GM23338 (cell line): ENCODE results near the gene HEPACAM. TPM values are rescaled to one million over a fixed set of nuclear protein-coding genes. Genes with fewer than 3 reads are reported as not detected.

Source experiments
- ATAC-seq: fragments of 200-7000 bp; cut with Tn5 transposase; 3 replicates; pipeline ENCODE4 v1.9.1; 2020
- DNase-seq: peaks from one replicate; pipeline ENCODE4 v3.0.0-alpha.2; 2015; ENCODE audit warnings: low spot score
- H2AFZ ChIP-seq: fragments of 200-600 bp; sonication (generic); 2 replicates; pipeline ENCODE4 v1.8.0; 2016; ENCODE audit warnings: antibody characterized with exemption, mild to moderate bottlenecking, moderate library complexity
- H3F3A ChIP-seq: fragments of 200-600 bp; sonication (generic); replicated peaks from 2 replicates; pipeline ENCODE4 v1.8.0; 2017; ENCODE audit warnings: antibody characterized with exemption, mixed run types, low read depth
- H3K27ac ChIP-seq: fragments of 200-600 bp; sonication (generic); 2 replicates; pipeline ENCODE4 v1.6.1; 2016; ENCODE audit warnings: low read depth
- H3K27me3 ChIP-seq: fragments of 200-600 bp; sonication (generic); 2 replicates; pipeline ENCODE4 v1.8.0; 2016; ENCODE audit warnings: mild to moderate bottlenecking, mixed run types, moderate library complexity; ENCODE audit not compliant: insufficient read depth
- H3K36me3 ChIP-seq: fragments of 200-600 bp; sonication (generic); 2 replicates; pipeline ENCODE4 v1.8.0; 2016; ENCODE audit warnings: mild to moderate bottlenecking; ENCODE audit not compliant: insufficient read depth
- H3K4me1 ChIP-seq: fragments of 200-600 bp; sonication (generic); 2 replicates; pipeline ENCODE4 v1.8.0; 2016; ENCODE audit warnings: mild to moderate bottlenecking, moderate library complexity; ENCODE audit not compliant: insufficient read depth
- H3K4me2 ChIP-seq: fragments of 200-600 bp; sonication (generic); 2 replicates; pipeline ENCODE4 v1.7.1; 2017; ENCODE audit warnings: mixed run types
- H3K4me3 ChIP-seq: fragments of 200-600 bp; sonication (generic); 2 replicates; pipeline ENCODE4 v1.6.1; 2016; ENCODE audit warnings: mixed run types
- H3K79me2 ChIP-seq: fragments of 200-600 bp; sonication (generic); replicated peaks from 2 replicates; pipeline ENCODE4 v1.8.0; 2017; ENCODE audit warnings: mild to moderate bottlenecking; ENCODE audit not compliant: insufficient read depth
- H3K9me2 ChIP-seq: fragments of 200-600 bp; sonication (generic); 2 replicates; pipeline ENCODE4 v1.8.0; 2017; ENCODE audit not compliant: insufficient read depth
- H4K20me1 ChIP-seq: fragments of 200-600 bp; sonication (generic); replicated peaks from 2 replicates; pipeline ENCODE4 v1.8.0; 2017; ENCODE audit warnings: mild to moderate bottlenecking; ENCODE audit not compliant: insufficient read depth
- H3K27ac Mint-ChIP-seq: 2 replicates; pipeline ENCODE4 v1.8.0; 2020; ENCODE audit warnings: inconsistent platforms, mild to moderate bottlenecking, moderate library complexity, mixed read lengths
- H3K27me3 Mint-ChIP-seq: 3 replicates; pipeline ENCODE4 v1.8.0; 2022; ENCODE audit warnings: low read depth, mild to moderate bottlenecking, moderate library complexity, mixed read lengths, inconsistent platforms; ENCODE audit not compliant: insufficient read depth, poor library complexity
- H3K36me3 Mint-ChIP-seq: 3 replicates; pipeline ENCODE4 v1.8.0; 2021; ENCODE audit warnings: low read depth, mild to moderate bottlenecking, inconsistent platforms, moderate library complexity, mixed read lengths
- H3K4me1 Mint-ChIP-seq: 3 replicates; pipeline ENCODE4 v1.8.0; 2020; ENCODE audit warnings: mild to moderate bottlenecking, inconsistent platforms, mixed read lengths
- H3K4me3 Mint-ChIP-seq: 3 replicates; pipeline ENCODE4 v1.8.0; 2021; ENCODE audit warnings: moderate library complexity, mild to moderate bottlenecking, inconsistent platforms, mixed read lengths
- H3K9me3 Mint-ChIP-seq: 3 replicates; pipeline ENCODE4 v1.8.0; 2020; ENCODE audit warnings: moderate library complexity, mild to moderate bottlenecking, inconsistent platforms, mixed read lengths
- CREB1 ChIP-seq: fragments of 250-450 bp; sonication (Bioruptor Pico); IDR thresholded peaks from 2 replicates; pipeline ENCODE4 v1.5.0; 2020; ENCODE audit warnings: low read depth, mild to moderate bottlenecking, moderate library complexity
- polyA plus RNA-seq: library from polyadenylated mRNA; unstranded; fragments of >200 nt; fragmentation: Nextera tagmentation; extraction: Ambion mirVana; gene quantifications from 2 replicates; pipeline ENCODE4 v1.2.1, GENCODE V29; 2016
- total RNA-seq: library from RNA; depleted of rRNA; stranded (reverse); fragments of >200 nt; shearing (Covaris generic); gene quantifications from 2 replicates; pipeline ENCODE4 v1.2.3, GENCODE V29; 2014
- TF ChIP-seq, protein P1 (sequence below): fragments of 250-450 bp; sonication (Bioruptor Pico); IDR thresholded peaks from 2 replicates; pipeline ENCODE4 v1.5.0; 2020; ENCODE audit warnings: mild to moderate bottlenecking, moderate library complexity
- TF ChIP-seq, protein P2 (sequence below): IDR thresholded peaks from one replicate; pipeline ENCODE4 v1.6.1; 2018; ENCODE audit warnings: antibody characterized with exemption; ENCODE audit not compliant: unreplicated experiment

HEPACAM gene
- total and polyA plus RNA-seq, 2 experiments from 2014 or later, result 0.17 TPM; not detected in 1

DNA sequence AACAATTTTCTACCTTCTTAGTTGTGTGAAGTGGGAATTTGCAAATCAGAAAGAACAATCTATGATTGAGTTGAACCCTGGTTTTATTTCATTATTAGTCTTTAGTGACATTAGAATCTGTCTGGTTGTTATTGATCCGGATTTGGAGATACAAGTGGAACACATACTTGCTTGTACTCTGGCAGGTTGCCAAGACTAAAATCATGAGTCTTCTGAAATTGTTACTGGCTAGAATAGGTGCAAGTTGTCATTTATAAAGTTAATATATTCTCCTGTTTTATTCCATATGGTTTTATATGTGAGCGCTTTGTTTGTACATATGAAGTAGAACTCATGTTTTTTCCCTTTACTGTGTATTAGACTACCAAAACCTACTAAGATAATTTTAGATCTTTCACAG is 41.2 kb upstream of the HEPACAM start:
- H3K79me2 ChIP-seq, result no peaks in the 10 kb centered on the region
- H3K4me2 ChIP-seq, result no peak overlapping the region
- H3K4me1 ChIP-seq, result no peaks in the 10 kb centered on the region
- no peaks in the 10 kb centered on the region for H4K20me1 ChIP-seq
- ATAC-seq (no peak), DNase-seq (no peak)
- no peaks in the 10 kb centered on the region for H3K27me3 Mint-ChIP-seq
- H3F3A ChIP-seq, result no peaks in the 10 kb centered on the region
- no peak overlapping the region for H3K4me3 ChIP-seq
- TF ChIP-seq, protein P1, sequence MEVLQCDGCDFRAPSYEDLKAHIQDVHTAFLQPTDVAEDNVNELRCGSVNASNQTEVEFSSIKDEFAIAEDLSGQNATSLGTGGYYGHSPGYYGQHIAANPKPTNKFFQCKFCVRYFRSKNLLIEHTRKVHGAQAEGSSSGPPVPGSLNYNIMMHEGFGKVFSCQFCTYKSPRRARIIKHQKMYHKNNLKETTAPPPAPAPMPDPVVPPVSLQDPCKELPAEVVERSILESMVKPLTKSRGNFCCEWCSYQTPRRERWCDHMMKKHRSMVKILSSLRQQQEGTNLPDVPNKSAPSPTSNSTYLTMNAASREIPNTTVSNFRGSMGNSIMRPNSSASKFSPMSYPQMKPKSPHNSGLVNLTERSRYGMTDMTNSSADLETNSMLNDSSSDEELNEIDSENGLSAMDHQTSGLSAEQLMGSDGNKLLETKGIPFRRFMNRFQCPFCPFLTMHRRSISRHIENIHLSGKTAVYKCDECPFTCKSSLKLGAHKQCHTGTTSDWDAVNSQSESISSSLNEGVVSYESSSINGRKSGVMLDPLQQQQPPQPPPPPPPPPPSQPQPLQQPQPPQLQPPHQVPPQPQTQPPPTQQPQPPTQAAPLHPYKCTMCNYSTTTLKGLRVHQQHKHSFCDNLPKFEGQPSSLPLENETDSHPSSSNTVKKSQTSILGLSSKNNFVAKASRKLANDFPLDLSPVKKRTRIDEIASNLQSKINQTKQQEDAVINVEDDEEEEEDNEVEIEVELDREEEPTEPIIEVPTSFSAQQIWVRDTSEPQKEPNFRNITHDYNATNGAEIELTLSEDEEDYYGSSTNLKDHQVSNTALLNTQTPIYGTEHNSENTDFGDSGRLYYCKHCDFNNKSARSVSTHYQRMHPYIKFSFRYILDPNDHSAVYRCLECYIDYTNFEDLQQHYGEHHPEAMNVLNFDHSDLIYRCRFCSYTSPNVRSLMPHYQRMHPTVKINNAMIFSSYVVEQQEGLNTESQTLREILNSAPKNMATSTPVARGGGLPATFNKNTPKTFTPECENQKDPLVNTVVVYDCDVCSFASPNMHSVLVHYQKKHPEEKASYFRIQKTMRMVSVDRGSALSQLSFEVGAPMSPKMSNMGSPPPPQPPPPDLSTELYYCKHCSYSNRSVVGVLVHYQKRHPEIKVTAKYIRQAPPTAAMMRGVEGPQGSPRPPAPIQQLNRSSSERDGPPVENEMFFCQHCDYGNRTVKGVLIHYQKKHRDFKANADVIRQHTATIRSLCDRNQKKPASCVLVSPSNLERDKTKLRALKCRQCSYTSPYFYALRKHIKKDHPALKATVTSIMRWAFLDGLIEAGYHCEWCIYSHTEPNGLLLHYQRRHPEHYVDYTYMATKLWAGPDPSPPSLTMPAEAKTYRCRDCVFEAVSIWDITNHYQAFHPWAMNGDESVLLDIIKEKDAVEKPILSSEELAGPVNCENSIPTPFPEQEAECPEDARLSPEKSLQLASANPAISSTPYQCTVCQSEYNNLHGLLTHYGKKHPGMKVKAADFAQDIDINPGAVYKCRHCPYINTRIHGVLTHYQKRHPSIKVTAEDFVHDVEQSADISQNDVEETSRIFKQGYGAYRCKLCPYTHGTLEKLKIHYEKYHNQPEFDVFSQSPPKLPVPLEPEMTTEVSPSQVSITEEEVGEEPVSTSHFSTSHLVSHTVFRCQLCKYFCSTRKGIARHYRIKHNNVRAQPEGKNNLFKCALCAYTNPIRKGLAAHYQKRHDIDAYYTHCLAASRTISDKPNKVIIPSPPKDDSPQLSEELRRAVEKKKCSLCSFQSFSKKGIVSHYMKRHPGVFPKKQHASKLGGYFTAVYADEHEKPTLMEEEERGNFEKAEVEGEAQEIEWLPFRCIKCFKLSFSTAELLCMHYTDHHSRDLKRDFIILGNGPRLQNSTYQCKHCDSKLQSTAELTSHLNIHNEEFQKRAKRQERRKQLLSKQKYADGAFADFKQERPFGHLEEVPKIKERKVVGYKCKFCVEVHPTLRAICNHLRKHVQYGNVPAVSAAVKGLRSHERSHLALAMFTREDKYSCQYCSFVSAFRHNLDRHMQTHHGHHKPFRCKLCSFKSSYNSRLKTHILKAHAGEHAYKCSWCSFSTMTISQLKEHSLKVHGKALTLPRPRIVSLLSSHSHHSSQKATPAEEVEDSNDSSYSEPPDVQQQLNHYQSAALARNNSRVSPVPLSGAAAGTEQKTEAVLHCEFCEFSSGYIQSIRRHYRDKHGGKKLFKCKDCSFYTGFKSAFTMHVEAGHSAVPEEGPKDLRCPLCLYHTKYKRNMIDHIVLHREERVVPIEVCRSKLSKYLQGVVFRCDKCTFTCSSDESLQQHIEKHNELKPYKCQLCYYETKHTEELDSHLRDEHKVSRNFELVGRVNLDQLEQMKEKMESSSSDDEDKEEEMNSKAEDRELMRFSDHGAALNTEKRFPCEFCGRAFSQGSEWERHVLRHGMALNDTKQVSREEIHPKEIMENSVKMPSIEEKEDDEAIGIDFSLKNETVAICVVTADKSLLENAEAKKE (CRISPR knock-in tag), result no peak
- TF ChIP-seq, protein P2, sequence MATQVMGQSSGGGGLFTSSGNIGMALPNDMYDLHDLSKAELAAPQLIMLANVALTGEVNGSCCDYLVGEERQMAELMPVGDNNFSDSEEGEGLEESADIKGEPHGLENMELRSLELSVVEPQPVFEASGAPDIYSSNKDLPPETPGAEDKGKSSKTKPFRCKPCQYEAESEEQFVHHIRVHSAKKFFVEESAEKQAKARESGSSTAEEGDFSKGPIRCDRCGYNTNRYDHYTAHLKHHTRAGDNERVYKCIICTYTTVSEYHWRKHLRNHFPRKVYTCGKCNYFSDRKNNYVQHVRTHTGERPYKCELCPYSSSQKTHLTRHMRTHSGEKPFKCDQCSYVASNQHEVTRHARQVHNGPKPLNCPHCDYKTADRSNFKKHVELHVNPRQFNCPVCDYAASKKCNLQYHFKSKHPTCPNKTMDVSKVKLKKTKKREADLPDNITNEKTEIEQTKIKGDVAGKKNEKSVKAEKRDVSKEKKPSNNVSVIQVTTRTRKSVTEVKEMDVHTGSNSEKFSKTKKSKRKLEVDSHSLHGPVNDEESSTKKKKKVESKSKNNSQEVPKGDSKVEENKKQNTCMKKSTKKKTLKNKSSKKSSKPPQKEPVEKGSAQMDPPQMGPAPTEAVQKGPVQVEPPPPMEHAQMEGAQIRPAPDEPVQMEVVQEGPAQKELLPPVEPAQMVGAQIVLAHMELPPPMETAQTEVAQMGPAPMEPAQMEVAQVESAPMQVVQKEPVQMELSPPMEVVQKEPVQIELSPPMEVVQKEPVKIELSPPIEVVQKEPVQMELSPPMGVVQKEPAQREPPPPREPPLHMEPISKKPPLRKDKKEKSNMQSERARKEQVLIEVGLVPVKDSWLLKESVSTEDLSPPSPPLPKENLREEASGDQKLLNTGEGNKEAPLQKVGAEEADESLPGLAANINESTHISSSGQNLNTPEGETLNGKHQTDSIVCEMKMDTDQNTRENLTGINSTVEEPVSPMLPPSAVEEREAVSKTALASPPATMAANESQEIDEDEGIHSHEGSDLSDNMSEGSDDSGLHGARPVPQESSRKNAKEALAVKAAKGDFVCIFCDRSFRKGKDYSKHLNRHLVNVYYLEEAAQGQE, result no peak
- TF ChIP-seq CREB1, result no peak
- H3K9me2 ChIP-seq, result no peaks in the 10 kb centered on the region
- H3K4me3 Mint-ChIP-seq, result no peak overlapping the region
- no peak overlapping the region for H3K27ac Mint-ChIP-seq
- no peaks in the 10 kb centered on the region for H3K27me3 ChIP-seq
- peaks cover 3% of the 10 kb centered on the region; the same call in 1 of the 3 replicates for H3K9me3 Mint-ChIP-seq
- peaks cover 11% of the 10 kb centered on the region; the same call in 2 of the 3 replicates for H3K36me3 Mint-ChIP-seq
- no peak overlapping the region for H3K27ac ChIP-seq
- H3K4me1 Mint-ChIP-seq, result no peaks in the 10 kb centered on the region
- no peaks in the 10 kb centered on the region for H3K36me3 ChIP-seq
- H2AFZ ChIP-seq, result no peak overlapping the region
